ENCODE data around the gene COX17.

COX17 gene

GRCh38 chr3:119673875-119674274 lies 3.3 kb downstream of the COX17 start:
- DNase-seq, result no peak

- DNase-seq, result no peak
Observed at GRCh38 chr3:119672776-119673175, 4.4 kb downstream of the COX17 start.

GRCh38 chr3:119669906-119670570 lies 7.2 kb downstream of the COX17 start:
- DNase-seq, result no peak

GRCh38 chr3:119665954-119666559 lies 11.1 kb downstream of the COX17 start:
- no peak for DNase-seq

- DNase-seq, result no peak
Observed at GRCh38 chr3:119664850-119665379, 12.3 kb downstream of the COX17 start.

- no peak for DNase-seq
Observed at GRCh38 chr3:119664370-119664769, 12.8 kb downstream of the COX17 start.

- DNase-seq, result no peak
Observed at GRCh38 chr3:119663885-119664284, 13.3 kb downstream of the COX17 start.

- no peak for DNase-seq
Observed at GRCh38 chr3:119662604-119663373, 14.4 kb downstream of the COX17 start.

- DNase-seq, result no peak
Observed at GRCh38 chr3:119660474-119661440, 16.4 kb downstream of the COX17 start, which contains the start of gene POPDC2. Gene POPDC2 (minus strand): TSS chr3:119660589. CDS start chr3:119660423, 166 bp downstream.

- DNase-seq, result no peak
Observed at GRCh38 chr3:119659606-119660291, 17.5 kb downstream of the COX17 start.

- no peak for DNase-seq
Observed at GRCh38 chr3:119658994-119659393, 18.2 kb downstream of the COX17 start.

GRCh38 chr3:119657887-119658702 lies 19.1 kb downstream of the COX17 start:
- DNase-seq, result no peak

- DNase-seq, result no peak
Observed at GRCh38 chr3:119653876-119654275, 23.3 kb downstream of the COX17 start.

GRCh38 chr3:119652306-119653033 lies 24.7 kb downstream of the COX17 start:
- DNase-seq, result peak; percentile 15 to 77

GRCh38 chr3:119649761-119650160 lies 27.4 kb downstream of the COX17 start:
- DNase-seq, result peak in 1 of 2 experiments; percentile 70

GRCh38 chr3:119647843-119648575 lies 29.2 kb downstream of the COX17 start:
- no peak for DNase-seq

GRCh38 chr3:119647171-119647570 lies 30.0 kb downstream of the COX17 start:
- no peak for DNase-seq

GRCh38 chr3:119645813-119646212 lies 31.4 kb downstream of the COX17 start:
- DNase-seq, result no peak

- no peak for DNase-seq
Observed at GRCh38 chr3:119644481-119644880, 32.7 kb downstream of the COX17 start.

Data from NCI-H524 (cell line).